ENCODE data around the gene TLCD4.

TLCD4 gene

DNA sequence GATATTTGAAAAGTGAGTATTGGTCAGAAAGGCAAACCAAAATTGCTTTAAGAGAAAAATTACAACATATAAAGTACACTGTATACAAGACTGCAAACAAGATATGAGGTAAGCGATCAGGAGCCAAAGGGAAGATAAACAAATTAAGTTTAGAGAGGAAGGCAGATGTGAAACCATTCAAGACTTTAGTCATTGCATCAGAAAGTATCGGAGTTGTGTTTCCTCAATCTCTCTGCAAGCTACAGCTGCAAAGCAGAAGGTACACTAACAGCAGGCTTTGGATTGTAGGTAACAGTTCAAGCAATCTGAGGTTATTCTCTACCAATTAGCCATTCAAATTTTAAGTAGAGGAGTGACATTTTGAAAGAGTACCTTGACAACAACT lies 21.3 kb upstream of the TLCD4 start:
- no peak for DNase-seq (ENCODE audit: low read depth)

DNA sequence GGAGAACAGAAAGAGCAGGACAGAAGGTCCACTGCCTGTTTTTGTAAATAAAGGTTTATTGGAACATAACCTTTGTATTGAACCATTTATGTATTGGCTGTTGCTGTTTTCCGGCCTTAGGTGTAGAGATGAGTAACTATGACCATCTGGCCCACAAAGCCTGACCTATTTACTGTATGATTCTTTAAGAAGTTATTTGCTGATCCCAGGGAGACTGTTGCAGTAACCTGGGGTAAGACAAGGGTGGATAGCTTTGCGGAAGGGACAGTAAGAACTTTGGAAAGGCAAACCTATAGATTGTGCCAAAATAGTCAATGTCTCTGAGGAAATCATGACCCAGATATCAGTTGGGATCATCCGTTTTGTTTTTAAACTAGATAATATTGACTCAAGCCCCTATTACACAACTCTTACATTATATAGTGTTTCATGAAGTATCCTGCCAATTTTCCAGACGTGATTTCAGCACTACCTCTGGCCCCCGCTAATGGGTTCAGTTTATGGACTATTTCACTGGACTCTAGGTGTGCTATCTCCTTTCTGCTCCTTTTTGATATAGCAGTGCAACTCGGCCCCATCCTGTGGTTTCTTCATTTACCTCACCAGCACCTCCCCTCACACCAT lies 20.8 kb upstream of the TLCD4 start:
- no peak for DNase-seq (ENCODE audit: low read depth)

DNA sequence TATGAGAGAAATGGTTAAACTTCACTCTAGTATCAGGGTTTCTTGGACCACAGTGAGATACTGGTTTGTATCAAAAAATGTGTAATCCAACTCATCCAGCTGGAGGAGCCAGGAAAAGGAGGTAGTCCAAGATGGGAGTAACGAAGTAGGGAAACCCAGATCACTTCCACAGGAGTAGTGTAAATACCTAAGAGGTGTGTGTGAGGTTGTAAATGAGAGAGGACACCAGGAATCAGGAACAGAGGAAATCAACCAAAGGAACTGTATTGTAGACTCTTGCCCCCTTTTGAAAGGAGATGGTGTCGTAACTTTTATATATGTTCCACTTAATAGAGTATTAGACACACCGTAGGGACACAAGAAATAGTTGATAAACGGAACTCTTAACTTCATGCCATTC lies 19.7 kb upstream of the TLCD4 start:
- DNase-seq (ENCODE audit: low read depth) = no peak

DNA sequence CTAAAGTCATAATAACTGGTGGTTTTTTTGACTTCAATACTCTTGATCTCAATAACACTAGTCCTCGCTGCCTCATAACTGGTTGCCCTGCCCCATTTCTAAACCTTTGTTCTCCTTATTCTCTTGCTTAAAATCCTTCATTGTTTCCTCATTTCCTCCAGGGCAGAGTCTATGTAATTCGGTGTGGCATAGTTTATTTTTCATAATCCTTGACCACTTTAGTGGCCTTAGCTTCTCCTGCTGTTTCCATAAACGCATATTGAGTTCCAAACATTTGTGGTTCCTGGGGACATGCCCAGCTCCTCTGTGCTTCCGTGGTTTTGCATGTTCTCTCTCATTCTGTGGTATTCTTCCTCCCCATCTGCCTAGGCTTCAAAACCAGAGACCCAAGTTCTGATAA lies 19.0 kb upstream of the TLCD4 start:
- DNase-seq (ENCODE audit: low read depth) = peak; percentile 9

DNA sequence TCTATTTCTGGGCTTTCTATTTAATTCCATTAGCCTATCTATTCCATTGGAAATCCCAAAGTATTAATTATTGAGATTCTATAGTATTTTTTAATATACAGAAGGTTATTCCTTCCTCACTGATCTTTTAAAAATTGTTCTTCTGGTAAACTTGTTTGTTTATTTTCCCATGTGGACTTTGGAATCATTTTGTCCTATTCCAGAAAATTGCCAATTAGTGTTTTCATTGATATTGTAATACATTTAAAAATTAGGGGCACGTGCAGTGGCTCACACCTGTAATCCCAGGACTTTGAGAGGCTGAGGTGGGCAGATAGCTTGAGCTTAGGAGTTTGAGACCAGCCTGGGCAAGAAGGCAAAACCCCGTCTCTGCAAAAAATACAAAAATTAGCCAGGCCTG lies 8.4 kb upstream of the TLCD4 start:
- DNase-seq (ENCODE audit: low read depth) = no peak

DNA sequence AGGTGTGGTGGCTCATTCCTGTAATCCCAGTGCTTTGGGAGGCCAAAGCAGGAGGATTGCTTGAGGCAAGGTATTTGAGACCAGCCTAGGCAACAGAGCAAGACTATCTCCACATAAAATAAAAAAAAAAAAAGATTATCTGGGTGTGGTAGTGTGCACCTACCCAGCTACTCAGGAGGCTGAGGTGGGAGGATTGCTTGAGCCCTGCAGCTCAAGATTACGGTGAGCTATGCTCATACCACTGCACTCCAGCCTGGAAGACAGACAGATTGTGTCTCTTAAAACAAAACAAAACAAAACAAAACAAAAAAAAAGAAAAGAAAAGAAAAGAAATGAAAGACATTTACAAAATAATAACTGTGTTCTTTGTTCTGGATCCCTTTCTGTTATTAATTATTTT lies 6.1 kb upstream of the TLCD4 start:
- DNase-seq (ENCODE audit: low read depth) = no peak

DNA sequence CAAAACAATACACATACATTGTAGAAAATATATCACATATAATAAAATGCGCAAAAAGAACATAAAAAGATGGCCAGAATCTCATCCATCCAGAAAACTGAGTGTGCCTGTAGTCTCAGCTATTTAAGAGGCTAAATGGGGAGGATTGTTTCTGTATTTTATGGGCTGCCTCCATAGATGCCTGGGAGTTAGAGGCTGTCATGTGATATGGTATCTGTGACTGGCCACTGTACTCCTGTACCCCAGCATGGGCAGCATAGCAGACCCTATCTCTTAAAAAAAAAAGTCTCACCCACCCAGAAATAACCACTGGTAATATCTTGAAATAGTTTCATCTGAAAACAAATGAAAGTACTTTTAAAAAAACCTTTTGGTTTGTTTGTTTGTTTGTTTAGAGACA lies 3.5 kb upstream of the TLCD4 start:
- DNase-seq (ENCODE audit: low read depth) = no peak

DNA sequence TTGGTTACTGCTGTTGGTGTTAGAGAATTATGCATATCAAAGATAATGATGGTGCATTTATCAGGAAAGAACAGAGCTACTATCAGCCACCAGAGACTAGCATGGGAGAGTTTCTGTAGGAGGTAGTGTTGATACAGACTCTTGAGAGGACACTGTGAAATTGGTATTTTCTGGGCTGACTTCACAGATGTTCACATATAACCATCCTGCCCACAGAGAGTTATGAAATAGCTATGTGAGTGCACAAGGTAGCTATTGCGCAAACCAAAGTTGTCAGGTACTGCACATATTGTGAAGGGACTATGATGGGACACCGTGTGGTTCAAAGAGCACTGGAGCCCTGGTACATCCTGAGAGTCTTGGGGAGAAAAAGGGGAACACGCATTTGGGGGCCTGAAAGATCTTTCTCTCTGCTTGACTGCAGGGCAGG lies 1.4 kb upstream of the TLCD4 start:
- no peak for DNase-seq (ENCODE audit: low read depth)

DNA sequence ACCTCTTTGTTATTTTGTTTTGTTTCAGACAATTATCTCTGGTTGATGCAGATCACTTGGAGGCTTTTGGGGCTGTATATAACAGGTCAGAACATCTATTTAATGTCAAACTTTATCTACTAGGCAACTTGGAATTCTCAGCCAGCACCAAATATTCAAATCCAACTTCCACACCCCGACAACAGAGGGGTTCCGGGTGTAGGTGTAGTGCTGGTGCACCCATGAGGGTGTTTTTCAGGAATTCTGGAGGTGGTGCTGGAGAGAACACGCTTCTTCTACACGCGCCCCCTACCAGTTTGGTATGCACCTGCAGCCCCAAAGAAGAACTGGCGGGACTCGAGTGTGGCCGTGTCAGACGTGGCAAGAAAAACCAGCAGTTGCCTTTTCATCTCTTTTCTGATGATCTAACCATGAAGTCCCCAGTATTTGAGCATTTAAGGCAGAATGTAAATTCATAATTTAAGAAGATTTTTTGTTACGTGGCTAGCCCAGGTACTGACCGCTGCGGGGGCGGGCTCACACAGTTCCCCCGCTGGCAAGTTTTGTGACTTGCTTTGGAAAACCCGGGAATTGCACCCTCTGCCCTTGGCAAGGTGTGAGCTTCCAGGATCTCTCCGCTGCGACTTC lies 462 bp upstream of the TLCD4 start:
- no peak for DNase-seq (ENCODE audit: low read depth)

DNA sequence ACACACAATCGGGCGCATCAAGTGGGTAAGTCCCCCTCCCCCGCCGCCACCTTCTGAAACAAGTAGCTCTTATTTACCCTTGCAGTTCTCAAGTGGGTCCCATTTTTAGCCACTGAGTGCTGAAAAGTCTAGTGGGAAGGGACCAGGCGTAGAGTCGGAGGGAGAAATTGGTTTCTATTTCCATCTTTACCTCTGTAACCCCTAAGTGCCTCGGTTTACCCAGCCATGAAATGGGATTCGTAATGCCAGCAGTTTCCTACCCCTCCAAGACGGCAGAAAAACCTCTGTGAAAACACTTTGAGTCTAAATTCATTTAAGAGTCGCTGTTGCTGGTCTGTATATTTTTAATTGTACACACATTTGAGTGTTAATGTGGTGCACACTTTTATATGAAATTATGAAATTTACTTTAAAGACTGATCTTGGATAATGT lies 928 bp downstream of the TLCD4 start:
- DNase-seq (ENCODE audit: low read depth) = no peak

DNA sequence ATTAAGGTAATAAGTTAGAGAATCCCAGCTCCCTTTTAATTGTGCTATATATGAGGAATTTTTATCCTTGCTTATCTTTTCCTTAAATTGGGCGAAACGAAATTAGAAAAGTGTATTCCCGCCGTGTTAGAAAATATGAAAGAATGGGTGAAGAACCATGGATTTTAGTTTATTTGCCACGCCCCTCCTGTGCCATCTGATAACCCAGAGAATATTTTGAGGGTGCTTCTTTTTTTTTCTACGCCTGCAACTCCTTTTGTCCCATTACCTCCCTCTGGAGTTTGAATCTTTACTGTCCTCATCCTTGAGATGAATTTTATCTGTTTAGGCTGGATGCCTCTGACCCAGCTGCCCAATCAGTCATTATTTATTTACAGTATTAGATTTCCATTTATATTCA lies 1.6 kb downstream of the TLCD4 start:
- DNase-seq (ENCODE audit: low read depth) = no peak

DNA sequence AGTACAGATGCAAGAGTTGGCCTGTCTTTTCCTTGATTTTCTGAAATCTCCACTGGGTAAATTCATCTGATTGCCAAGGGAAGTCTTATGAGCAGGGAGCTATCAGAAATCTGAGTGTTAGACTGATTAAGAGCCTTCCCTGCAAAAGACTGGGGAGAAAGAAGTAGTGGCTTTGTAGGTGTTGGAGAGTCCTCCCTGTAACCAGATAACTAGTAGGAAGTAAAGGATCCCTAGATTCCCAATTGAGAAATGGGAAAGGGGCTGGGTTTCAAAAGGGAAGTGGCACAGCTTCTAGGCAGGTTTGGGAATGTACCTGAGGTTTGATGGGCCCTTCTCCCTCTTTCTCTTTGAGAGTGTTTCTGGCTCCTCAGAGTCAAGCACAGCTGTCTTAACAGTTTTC lies 2.1 kb downstream of the TLCD4 start:
- no peak for DNase-seq (ENCODE audit: low read depth)

DNA sequence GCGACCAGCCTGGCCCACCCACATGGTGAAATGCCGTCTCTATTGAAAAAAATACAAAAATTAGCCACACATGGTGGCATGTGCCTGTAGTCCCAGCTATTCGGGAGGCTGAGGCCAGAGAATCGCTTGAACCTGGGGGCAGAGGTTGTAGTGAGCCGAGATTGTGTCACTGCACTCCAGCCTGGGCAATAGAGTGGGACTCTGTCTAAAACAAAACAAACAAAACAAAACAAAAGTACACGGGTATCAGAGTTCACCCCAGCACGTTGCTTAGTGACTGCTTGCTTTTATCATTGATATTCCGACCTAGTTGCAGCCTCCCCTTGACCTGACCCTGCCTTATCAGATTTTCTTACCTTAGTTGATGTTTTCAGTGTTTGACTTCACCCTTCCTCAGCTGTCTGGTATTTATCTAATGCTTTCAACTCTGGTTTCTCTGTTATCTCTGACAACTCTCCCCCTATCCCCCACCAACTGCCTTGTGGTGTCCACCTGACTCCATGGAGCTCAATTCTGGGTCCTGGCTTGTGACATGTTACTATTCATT lies 5.1 kb downstream of the TLCD4 start:
- DNase-seq (ENCODE audit: low read depth) = no peak

DNA sequence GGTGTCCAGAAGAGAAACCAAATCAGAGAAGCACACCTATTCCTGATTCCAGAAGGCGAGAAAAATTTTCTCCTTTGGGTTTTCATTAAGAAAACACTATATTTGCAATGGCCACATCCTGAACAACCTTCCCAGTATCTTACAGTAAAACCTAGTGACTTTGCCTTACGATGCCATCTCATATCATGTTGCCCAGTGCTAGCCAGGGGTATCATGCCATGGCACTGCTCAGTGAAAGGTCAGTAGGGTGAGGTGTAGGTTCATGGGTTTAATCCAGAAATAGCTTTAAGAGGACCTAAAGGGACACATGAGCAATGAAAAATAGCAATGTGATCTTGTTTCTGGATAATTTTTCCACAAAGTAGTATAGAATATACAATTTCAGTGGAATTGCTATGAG lies 7.2 kb downstream of the TLCD4 start:
- DNase-seq (ENCODE audit: low read depth) = no peak

DNA sequence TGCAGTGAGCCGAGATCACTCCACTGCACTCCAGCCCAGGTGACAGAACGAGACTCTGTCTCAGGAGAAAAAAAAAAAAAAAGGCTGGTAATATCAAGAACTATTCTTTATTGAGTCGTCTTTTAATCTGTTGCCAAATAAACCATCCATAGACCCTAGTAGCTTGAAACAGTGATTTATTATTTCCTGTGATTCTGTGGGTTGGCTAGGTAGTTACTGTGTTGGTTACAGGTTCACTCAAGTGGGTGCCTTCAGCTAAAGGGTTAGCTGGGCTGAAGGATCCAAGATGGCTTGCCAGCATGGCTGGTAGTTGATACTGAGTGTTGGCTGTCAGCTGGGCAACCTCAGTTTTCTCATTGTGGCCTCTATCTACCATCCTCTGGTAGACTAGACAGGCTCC lies 9.2 kb downstream of the TLCD4 start:
- no peak for DNase-seq (ENCODE audit: low read depth)

DNA sequence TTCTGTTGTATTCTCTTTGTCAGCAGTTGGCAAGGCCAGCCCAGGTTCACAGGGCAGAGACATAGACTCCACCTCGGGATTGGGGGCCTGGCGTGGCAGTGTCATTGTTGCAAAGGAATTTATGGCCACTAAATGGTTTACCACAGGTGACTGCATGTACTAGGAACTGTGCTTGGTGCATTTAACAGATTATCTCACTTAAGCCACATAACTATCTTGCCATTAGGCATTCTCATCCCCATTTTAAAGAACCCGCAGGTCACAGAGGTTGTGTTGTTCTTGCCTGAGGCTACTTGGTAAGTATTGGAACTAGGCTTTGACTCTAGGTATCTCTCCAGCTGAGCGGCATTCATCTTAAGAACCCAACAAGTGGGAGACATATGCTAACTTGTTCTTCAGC lies 9.7 kb downstream of the TLCD4 start:
- DNase-seq (ENCODE audit: low read depth) = no peak

DNA sequence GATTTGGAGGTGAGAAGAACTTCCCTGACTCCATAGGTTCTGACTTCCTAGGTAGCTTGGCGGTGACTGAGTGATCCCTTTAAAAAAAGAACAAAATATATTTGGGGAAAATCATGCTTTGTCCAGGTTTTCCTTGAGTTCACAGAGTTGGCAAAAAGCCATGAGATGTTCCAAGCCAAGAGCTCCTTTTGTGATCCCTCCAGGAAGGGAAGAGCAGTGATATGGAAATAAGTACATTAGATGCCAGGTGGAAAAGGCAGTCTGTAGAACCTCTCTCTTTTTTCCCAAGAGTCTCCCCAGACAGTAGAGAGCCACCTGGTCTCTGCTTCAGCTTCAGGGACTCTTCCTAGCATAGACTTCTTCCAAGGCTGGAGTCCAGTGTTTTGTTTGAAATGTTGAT lies 10.2 kb downstream of the TLCD4 start:
- no peak for DNase-seq (ENCODE audit: low read depth)

DNA sequence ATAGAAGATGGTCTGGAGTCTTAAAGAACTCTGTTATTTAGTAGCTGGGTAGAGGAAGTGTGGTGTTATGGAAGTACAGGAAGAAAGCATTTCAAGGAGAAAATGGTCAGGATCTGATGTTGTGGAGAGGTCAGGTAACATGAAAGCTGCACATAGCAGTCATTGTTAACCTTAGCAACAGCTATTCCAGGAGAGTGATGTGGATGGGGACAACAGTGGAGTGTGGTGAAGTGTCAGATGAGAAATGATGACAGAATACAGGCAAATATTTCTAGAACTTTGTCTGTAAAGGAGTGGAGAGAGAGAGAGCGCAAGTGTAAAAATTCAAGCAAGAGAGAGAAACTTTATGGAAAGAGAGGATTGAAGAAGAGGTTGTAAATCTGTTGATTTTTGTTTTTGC lies 15.6 kb downstream of the TLCD4 start:
- no peak for DNase-seq (ENCODE audit: low read depth)

DNA sequence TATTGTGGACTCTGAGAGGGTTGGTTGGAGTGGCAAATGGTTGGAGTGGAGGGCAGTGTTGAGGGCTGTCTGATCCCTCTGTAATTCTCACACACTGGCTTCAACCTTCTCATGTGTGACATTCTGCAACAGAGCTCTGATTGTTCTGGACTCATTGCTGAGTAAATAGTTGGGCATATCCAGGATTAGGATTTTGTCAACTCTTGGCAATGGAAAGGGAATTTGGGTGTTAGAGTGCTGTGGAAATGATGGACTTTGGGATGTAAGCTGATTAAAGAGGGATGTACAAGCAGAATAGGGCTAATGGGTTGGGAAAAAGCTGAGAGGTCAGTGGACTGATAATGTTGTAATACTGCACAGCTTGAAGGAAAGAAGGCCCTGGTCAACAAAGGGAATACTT lies 16.5 kb downstream of the TLCD4 start:
- DNase-seq (ENCODE audit: low read depth) = no peak

DNA sequence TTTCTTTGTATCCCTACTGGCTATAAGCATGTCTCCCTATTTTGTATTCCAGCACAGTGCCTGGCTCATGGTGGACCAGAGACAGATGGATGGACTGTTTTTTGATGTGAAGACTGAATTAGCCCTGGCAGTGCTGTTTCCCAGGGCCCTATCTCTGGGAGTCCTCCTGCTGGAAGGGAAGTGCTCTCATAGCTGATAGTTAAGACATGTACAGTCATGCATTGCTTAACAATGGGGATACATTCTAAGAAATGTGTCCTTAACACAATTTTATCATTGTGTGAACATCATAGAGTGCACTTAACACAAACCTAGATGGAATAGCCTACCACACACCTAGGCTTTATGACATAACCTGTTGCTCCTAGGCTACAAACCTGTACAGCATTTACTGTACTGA lies 21.1 kb downstream of the TLCD4 start:
- no peak for DNase-seq (ENCODE audit: low read depth)

DNA sequence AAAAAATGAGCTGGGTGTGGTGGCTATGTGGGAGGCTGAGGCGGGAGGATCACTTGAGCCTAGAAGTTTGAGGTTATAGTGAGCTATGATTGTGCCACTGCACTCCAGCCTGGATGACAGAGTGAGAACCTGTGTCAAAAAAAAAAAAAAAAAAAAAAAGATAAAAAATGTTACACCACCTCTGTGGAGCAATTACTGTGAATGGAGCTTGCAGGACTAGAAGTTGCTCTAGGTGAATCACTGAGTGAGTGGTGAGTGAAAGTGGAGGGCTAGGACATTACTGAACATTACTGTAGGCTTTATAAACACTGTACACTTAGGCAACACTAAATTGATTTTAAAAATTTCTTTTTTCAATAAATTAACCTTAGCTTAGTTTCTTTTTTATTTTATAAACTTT lies 21.9 kb downstream of the TLCD4 start:
- no peak for DNase-seq (ENCODE audit: low read depth)

DNA sequence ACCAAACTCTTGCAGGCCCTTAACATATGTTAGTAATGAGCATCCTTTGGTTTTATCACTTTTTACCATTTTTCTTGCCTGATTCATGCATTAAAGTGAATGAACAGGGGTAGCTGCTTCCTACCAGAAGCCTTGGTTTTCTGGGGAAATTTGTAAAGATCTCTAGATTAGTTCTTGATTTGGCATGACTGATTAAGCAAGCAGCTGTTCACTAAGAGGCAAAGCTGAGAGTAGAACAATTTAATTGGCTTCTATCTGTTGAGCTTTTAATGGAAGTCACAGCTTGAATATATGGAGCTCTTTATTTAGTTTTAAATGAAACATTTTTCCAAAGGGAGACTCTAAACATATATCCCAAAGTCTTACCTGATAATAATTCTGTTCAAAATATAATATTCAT lies 23.6 kb downstream of the TLCD4 start:
- DNase-seq (ENCODE audit: low read depth) = no peak

DNA sequence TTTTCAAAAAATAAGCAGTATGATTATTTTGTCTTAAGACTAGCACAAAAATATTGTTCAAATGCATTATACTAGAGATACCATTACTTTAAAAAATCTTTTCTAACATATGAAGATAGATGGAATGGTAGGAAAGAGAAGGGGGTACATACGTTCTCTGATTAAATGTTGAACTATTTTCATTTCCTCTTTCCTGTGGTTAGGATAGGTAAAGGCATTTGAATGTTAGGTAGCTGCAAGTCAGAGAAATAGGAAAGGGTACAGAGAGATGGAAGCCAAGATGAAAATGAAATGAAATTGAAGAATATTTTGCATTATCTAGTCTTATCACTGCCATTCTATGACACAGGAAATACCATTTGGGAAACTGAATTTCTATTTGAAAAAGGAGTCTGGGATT lies 28.3 kb downstream of the TLCD4 start:
- no peak for DNase-seq (ENCODE audit: low read depth)

DNA sequence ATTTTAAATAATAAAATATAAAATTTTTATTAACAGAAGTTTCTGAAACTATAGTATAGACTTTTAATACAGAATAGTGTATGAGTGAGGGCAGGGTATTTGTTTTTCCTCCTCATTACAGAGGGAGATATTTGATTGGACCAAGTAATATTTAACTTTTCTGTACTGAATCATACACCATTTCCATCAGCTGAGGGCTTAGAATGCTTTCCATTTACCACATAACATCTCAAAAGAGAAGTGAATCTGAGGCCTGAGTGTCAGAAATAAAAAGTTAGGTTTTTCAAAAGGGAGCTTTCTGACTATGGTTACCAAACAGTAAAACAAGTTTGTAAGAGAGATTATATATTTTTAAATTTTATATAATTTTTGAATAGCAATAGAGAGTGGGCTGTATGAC lies 29.5 kb downstream of the TLCD4 start:
- no peak for DNase-seq (ENCODE audit: low read depth)
